Measurements from ENCODE around the gene TINAG.

The TINAG gene, protein sequence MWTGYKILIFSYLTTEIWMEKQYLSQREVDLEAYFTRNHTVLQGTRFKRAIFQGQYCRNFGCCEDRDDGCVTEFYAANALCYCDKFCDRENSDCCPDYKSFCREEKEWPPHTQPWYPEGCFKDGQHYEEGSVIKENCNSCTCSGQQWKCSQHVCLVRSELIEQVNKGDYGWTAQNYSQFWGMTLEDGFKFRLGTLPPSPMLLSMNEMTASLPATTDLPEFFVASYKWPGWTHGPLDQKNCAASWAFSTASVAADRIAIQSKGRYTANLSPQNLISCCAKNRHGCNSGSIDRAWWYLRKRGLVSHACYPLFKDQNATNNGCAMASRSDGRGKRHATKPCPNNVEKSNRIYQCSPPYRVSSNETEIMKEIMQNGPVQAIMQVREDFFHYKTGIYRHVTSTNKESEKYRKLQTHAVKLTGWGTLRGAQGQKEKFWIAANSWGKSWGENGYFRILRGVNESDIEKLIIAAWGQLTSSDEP

DNA sequence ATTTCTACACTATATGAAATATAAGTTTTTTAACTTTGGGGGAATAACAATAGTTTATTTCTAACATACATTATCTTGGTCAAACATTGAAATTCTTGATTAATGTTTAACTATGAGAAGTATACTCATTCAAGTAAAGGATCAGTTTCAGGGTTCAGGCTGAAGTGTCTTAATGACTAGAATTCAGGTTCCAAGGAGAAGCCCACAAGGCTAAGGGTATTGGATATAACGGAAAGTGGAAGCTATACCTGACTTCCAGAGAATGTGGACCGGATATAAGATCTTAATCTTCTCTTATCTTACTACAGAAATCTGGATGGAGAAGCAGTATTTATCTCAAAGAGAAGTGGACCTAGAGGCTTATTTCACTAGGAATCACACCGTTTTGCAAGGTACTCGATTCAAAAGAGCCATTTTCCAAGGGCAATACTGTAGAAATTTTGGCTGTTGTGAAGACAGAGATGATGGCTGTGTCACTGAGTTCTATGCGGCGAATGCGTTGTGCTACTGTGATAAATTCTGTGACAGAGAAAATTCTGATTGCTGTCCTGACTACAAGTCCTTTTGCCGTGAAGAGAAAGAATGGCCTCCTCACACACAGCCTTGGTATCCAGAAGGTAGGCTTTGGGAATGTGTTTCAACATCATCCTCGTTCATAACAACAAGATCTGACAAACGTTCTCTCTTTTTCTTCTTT lies at the start of gene TINAG:
TSS of gene TINAG (plus strand) at position 153 of the 697 bp plus-strand sequence. CDS start at position 263, 110 bp downstream.
- no peak for DNase-seq

DNA sequence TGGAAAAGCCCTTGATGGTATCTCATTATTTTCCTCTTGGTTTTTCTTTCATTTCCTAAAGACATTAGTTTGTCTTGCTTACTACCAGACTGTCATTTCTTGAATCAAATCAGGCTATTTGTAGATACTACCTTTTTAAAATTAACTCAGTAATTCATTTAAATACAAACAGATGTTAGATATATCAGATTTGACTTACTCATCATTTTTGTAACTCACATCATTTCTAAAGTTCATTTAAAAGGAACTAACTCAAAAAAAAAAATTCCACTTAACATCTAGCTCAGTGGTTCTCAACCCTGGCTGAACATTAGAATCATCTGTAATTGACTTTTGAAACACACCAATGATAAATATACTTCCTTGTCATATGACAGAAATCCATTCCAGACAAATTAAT lies 48.2 kb upstream of the TINAG start:
- no peak for DNase-seq

DNA sequence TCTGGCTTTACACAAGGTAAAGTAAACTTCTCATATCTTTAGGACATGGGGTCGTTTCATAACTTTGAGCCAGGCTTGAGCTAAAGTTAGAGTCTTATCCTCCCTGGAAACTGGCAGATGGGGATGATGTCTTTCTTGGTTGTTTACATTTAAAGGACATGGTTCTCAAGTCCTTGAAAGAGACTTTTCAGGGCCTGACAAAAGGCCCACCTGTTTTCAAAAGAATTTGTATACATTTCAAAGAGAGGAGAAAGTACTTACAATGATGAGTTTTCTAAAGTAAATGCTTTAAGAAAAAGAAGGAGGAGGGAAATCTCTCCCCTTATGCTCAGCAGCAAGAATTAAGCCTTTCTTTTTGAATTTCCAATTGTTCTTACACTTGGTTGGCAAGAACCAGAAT lies 45.7 kb upstream of the TINAG start:
- no peak for DNase-seq

DNA sequence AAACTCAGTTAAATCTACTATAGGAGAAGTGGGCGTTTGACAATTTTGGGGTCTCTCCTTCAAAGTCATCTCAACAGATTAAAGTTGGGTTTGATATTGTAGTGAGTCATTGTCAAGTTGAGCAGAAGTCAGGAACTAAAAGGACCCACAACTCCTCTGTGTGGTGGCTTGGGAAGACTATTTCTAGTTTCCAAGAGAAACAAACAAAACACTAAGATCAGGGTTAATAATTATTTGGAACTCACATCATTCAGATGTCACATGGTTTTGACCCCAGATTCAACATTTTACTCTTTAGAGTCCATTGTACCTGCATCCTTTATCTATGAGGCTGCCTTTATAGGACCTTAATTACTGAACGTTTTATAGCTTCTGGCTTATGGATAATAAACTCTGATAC lies 45.3 kb upstream of the TINAG start:
- no peak for DNase-seq

DNA sequence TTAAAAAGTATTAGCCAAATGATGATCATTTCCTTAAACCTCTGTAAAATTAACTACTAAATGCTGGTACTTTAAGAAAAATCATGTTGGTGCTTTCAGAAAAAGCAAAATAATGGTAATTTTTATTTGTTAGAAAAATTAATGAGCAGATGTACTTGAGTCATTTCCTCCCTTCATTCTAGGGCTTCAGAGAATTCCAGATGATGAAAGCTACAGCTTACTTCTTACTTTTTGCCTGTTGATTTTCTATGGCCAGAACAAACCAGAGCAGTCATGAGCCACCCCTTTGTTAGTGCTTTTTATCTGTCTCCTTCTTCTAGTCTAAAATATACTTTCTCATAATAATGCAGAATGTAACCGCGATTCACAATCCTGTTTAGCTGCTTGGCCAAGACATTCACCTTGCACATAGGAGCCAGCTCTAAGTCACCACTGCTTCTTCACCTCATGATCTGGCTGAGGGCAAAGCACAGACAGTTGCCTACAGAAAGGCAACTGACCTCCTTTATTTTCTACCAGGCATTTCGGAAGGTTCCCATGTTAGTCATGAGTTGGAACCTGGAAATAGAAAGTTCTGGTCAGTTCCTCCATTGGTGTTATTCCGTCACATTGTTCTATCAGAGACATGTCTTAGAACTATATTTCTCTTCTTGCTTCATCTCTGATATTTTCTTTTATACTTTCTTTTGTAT lies 43.5 kb upstream of the TINAG start:
- no peak for DNase-seq

DNA sequence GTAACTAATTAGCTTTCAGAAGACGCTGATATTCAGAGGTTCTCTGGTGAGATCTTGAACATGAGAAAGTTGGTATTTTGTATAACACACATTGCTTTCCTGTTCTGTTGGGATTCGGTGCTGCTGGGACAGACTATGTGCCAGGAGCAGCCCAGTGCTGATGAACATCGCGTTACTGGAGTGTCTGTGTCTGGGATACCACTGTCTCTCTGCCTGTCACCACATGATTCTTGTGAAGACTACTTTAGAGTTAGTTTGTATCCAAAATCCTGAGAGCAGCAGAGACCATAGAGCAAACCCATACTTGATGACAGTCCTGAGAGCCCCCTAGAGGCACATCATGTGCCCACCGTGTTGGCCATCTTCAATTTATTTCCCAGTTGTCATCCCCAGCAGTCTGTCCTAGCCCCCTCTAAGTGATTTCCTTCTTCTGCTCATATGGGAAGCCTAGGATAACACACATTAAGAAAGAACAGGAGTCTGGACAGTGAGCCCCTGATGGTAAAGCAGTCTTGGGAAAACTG lies 41.8 kb upstream of the TINAG start:
- no peak for DNase-seq

DNA sequence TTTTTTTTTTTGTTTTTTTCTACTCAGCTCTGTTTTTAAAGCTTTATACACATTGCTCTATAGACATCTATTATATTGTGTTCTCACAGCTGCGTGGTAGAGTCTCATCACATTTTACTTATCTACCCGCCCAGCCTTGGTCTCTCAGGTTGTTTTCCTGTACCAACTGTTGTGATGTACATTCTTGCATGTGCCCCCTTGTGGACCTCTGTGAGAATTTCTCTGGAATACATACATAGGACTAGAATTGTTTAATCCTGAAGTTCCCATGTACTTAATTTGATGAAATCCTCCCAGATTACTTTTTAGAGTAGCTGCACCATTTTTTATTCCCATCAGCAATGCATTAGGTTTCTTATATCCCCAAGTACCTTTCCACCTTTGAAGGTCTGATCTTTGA lies 40.4 kb upstream of the TINAG start:
- DNase-seq: no peak

DNA sequence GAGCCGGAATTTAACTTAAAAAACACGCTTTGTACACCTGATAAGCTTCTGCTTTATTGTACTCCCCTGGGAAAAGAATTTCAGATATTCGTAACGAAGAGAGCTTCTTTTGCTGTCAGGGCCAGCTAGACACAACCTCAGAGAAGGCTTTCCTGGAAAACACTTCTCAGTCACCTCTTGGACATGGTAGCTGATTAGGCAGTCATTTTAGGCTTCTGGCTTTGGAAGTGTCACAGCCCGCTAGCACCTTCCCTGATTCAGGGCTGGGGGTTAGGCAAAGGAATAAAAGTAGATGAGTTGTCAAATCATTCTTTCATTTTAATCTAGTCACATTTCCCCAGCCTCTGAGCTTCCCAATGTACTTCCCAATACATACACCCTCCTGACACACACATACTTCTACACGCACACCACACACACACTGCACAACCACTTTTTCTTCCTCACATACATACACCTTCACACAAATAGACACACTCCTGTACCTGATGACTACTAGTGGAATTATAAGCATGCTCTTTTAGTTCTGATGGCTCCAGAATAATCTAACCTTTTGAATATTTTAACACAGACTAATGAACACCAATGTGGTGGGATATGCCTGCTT lies 34.9 kb upstream of the TINAG start:
- no peak for DNase-seq

DNA sequence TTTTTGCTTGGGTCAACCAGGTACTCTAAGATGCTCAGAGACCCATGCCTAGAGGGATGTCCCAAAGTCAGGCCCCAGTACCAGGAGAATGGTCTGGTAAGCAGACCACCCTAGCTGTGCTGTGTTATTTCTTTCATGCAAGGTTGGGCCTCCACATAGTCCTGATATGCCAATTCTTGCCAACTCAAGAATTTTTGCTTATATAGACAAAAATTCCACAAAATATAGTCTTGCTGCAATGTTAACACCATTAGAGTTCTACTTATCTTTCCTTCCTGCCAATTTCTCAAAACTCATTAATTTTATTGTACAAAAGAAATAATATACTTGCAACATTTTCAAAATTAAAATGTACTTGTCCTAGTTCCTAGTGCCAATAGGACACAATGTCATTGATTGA lies 33.9 kb upstream of the TINAG start:
- no peak for DNase-seq

DNA sequence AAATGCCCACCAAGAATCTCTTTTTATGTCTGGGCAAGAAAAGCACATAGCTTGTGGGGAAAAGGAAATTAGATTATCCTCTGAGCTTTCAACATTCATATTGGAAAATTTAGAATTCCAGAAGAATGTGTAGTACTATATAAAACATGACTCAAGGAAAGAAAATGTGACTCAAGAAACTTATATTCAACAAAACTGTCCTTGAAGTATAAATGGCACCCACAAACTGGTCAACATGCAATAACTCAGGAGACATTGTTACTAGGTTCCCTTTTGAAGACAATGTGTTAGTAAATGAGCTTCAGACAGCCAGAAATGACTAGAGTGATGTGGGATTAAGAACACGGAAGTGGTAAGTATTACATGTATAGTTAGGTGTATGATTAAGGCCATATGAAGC lies 26.1 kb upstream of the TINAG start:
- no peak for DNase-seq

DNA sequence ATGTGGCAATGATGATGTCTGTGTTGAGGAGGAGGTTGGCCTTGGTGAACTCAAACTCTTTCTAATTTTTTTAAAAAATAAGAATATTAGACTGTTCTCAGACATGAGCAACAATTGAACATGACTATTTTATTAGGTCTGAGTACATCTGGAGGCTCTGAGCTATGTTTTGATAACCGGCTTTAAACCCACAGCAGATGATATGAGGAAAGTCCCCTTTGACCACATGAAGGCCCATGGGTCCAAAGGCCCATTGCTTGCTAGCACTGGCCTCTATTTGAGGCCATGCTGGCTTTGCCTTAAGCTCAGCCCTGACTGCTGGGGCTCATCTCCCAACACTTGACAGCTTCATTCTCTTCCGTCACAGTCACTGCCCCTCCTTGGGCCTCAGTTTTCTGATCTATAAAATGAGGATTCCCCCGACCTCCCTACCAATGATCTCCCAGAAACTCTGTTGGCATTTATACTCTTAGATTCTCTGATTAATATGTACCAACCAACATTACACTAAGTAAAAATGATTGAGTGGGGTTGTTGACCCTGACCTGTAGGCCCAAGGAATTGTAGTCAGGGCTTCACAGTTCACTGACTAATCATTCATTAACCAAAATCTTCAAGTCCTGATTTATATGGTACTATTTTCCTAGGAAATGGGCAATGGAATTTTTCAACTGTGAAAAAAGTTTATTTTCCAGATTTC lies 23.9 kb upstream of the TINAG start:
- no peak for DNase-seq

DNA sequence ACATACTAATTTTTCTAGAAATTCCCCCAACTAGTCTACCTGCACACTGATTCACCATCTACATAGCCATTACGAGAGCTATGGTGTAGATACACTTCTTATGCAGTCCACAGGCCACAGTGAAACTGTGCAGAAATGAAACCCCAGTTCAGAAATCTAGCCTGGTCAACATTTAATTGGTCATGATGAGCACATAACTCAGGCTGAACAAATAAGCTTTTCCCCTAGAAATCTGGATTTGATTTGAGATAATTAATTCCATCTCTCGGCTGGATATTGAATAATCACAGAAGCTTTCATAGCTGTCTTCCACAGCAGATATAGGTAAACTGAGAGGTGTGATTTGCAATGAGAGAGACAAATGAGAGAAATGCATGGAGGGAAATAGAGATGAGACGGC lies 22.6 kb upstream of the TINAG start:
- no peak for DNase-seq

DNA sequence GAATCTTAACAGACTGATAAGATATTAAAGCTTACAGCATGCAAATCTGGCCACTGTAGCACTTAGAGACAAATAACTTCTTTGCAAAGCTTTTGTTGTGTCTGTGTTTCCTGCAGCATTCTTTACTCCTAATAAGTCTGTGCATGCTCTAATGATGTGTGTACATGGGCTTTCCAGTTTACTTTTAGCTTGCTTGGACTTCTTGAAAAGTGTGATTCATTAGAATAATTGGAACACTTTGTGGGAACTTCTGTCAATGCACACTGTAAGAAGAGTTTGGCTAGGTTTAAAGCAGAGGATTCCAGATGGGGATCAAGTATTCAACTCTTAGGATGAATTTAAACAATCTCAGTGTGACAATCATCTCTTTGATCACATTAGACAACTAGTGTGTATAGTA lies 22.1 kb upstream of the TINAG start:
- DNase-seq: no peak

DNA sequence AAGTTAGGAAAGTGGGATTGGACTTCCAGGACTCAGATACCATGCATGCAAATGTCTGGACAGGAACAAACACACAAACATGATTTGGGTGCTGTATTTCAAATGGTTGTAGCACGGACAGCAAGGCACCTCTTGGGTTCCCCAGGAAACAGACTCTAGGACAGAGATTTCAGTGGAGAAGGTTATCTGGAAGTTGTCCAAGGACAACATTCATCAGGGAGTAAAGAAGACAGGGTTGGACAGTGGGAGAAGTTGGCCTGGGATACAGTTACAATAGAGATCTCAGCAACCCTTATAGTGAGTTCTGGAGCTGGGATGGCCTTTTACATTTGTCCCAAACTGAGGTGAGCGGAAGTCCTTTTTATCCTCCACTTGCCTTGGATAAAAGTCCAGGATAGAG lies 19.8 kb upstream of the TINAG start:
- DNase-seq: no peak

DNA sequence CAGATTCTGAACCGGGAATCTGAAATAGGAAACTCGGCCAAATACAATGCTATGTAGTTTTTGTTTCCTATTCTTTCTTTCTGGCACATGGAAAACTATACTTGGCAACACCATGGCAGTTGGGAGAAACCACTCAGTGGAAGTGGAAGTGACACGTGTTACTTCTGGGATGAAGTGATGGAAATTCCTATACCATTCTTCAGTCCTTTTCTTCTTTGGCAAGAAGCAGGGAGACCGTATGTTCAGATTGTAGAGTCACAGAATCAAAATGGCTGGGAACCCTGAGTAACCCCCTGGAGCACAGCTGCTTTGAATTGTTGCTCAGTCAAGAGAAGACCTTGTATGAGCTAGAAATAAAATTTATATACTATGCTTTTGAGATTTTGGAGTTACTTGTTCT lies 18.8 kb upstream of the TINAG start:
- DNase-seq: no peak

DNA sequence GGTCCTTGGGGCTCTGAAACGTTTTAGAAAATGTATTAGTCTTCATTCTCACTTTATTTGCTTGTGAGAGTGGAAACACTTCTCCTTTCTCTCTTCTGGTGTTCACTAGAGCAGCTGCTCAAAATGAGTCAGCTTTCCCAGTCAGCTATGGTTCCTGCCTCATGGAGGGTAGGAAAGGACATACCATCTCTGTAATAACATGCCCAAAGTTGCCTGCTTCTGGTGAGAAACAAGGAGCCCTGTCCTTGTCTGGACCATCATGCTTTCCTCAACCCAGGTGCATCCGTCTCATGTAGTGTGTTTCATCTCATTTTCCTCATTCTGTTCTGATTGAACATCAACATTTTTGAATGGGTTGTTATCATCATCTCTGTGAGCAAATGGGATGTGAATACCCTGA lies 17.1 kb upstream of the TINAG start:
- no peak for DNase-seq

DNA sequence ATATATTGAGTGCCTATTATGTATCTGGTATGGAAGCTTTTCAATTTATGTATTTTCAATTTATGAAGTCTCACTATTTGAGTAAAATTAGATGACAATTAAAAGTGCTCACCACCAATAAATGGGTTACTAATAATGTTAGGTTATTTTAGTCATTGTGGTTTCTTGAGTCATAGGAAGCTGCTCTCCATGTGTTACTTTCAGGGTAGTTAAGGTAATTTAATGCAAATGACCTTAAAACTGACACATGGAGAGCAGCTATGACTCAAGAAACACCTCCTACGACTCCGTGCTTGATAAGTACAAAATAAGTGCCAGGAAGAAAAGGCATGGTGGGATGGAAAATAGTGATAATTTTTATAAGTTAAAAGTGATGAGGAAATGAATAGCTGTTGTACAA lies 16.5 kb upstream of the TINAG start:
- no peak for DNase-seq

DNA sequence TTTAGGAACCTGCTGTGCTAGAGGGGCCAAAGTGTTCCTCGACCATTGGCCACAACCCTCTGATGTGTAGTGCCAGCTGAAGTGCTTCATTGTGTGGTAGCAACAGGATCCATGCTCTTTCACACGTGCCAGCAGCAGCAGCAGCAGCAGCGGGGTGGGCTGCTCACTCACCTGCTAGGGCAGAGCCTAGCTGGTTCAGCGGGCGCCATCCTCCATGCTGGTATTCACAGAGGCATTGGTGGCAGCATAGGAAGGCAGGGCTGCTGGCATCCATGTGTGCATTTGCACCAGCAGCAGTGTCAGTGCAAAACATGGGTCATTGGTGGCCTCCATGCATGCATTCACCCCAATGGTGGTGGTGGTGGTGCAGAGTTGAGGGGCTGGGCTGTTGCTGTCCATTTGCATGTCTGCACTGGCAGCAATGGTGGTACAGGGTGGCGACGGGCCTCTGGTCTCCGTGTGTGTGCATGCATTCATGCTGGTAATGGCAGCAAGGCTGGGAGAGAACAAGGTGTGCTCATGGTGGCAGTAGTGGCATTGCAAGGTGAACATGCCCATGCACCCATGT lies 13.2 kb upstream of the TINAG start:
- DNase-seq: no peak

DNA sequence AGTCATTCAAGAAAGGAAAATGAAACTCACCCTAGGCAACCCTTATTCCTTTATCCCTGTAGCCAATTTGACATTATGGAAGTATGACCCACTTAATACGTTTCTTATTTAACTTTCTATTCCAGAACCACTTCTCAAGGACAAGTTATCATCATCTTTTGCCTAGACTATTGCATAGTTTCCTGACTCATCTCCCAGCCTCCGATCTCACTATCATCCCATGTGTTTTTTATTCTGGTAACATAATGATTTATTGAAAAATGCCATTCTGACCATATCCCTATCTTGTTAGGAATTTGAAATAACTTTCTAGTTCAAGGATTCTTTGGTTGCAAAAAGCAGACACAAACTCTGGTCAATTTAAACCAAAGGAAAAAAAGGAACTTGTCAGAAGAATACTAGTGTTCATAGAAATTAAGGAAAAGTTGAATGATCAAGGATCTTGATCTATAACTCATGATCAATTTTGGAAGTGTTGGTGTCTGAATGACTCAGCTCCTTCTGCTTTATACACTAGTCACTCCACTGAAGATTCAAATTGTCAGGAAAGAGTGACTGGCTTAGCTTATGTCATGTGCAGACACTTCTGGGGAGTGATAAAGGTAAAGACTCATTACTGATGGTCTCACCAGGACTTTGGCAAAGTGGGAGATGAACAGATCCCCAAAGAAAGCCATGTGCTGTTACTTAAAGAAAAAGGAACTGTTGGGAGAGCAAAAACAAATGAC lies 8.5 kb upstream of the TINAG start:
- DNase-seq: no peak

DNA sequence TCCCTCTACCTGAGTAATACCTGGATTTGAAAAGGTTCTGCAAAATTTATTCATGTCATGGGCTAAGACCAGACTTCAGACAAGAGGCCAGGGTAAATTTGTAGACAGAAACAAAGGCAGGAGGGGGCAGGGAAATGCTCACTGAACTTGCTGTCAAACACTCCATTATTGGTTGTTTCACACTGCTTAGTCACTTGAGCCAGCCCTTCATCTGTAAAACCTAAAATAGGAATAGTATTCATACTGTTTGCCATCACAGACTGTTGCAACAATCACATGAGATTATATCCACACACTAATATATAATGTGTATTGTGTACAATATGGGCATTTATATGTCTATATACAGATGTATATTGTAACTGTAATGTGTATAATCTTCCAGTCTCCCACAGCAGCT lies 6.5 kb upstream of the TINAG start:
- DNase-seq: no peak

DNA sequence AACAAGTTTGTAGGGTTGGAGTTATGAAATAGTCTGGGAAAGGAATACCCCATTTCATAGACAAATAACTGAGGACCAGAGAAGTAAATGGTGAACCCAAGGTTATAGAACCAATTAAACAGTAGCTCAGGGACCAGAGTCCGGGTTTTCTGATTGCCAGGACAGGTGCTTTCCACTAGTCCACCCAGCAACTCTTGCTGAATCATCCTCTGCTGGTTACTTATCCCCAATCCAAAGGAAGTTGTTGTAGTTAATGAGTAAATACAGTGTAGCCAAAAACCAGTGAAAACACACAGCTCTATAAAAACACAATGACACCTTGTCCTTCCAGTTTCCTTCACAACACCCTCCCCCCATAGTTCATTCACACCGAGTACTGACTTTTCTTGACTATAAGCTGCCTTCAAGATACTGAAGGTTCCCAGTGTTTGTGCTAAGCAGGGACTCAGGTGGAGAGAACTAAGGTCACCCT lies 766 bp upstream of the TINAG start:
- DNase-seq: no peak

DNA sequence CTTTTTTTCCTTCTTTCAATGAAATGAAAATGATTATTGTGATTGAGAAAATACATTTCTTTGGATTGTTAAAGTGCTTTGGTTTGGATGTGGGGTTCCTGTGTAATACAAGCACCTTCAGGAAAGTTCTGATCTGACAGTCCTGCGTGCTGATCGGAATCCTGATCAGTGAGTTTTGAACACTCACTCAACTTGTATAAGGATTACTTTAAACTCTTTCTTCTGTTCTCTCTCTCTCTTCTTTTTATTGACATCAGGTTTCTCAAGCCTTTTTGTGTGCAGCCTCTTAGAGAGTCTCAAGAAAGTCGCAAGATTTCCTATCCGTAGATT lies 710 bp downstream of the TINAG start:
- DNase-seq: no peak

All from NCI-H187 (cell line).